Body of pancreas (tissue), 4 donors: ENCODE results near the gene ARVCF.

Source experiments
- CTCF ChIP-seq, 7 experiments: fragments of 450-650 bp in 4 of 7; fragments of 200-600 bp in 3 of 7; sonication (generic) in 3 of 7; IDR thresholded peaks; one replicate each; pipeline ENCODE4 v1.5.1; 2016 to 2019; ENCODE audit warnings: antibody characterized with exemption in 7 of 7
- POLR2A ChIP-seq, 3 donors: fragments of 450-650 bp; IDR thresholded peaks; one replicate each; pipeline ENCODE4 v1.6.1; 2016; ENCODE audit warnings: antibody characterized with exemption in 3 of 3, mild to moderate bottlenecking in 2 of 3

DNA sequence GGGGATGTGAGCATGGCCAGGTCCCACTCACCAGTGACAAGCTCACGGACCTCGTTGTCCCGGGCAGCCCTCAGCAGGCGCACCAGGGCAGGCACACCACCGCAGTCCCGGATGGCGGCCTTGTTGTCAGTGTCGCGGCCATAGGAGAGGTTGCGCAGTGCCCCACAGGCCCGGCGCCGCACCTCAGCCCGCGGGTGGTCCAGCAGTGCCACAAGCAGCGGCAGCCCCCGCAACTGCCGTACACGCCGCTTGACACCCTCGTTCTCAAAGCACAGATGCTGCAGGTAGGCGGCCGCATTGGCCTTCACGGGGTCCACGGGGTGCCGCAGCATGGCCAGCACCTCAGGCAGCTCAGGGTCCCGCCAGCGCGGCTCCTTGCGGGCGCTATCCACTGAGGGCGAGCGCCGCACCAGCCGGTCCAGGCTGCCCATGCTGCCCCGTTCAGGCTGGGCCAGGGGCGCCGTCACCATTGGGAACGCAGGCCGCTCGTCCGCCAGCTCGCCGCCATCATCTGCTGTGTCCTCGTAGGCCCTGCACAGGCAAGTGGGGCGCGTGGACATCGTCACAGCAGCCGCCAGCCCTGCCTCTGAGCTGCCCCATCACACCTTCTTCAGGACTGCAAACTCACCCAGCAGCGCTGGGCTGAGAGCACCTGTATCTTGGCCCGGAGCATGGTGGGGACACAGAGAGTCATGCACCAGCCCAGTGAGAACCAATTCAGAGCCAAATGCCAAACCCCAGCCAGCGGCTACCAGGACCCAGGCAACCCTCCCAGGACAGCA is 36.7 kb downstream of the ARVCF start:
- no peak for TF ChIP-seq POLR2A (IDR thresholded peaks at IDR 0.05)
- TF ChIP-seq CTCF (IDR thresholded peaks at IDR 0.05) = no peak
